ENCODE results near the gene TAOK1. TPM values are rescaled to one million over a fixed set of nuclear protein-coding genes. Genes with fewer than 3 reads are reported as not detected.
A peak's percentile ranks its signal among the peaks of the same experiment; 100 is the strongest.
"Not testable (repeated sequence)": the region's sequence is repeated elsewhere in the genome, so short reads cannot be mapped to it uniquely, and the experiment has no call there.

TAOK1 gene
- total RNA-seq, 2 experiments from 2014 or later = 46.5 to 47.7 TPM

- DNase-seq = no peak
- H3K4me3 Mint-ChIP-seq = no peak overlapping the region
- no peaks in the 10 kb centered on the region for H3K4me1 Mint-ChIP-seq
- H3K27me3 Mint-ChIP-seq = no peaks in the 10 kb centered on the region
- CTCF ChIA-PET = interaction anchor here (0.6 to 2.0 kb wide), 8 partner anchors 10 to 180 kb away, joined by 3 to 6 read pairs (median 4); no protein-coding TSS in a partner anchor
- H3K9me3 Mint-ChIP-seq = no peaks in the 10 kb centered on the region
- POLR2A ChIA-PET = interaction anchor here (0.7 kb wide), 1 partner anchor 105 kb away, joined by 3 read pairs; no protein-coding TSS in a partner anchor
- H3K27ac Mint-ChIP-seq = no peak overlapping the region
- H3K36me3 Mint-ChIP-seq (ENCODE audit: low read depth) = peaks cover 28% of the 10 kb centered on the region
Measured at GRCh38 chr17:29533976-29534375, 143.8 kb downstream of the TAOK1 start.

DNA sequence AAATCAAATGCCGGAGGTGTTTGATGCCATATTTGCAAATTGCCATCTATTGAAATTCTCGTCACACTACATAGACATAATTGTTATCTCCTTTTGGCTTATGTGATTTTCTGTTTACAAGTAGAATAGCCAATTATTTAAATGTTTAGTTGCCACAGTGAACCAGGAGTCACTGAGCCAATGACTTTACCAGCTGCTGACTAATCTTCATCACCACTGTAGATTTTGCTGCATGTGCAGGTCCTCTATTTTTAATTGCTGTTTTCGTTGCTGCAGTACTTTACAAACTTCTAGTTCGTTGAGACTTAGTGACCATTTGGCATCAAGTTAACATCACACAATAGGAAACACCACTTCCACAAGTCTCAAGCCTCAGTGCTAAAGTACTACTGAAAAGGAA lies 153.9 kb downstream of the TAOK1 start:
- POLR2A ChIA-PET = no interaction called here
- Mint-ChIP-seq H3K4me1 (peaks cover 4% of the 10 kb centered on the region), H3K4me3 (no peak overlapping the region)

DNA sequence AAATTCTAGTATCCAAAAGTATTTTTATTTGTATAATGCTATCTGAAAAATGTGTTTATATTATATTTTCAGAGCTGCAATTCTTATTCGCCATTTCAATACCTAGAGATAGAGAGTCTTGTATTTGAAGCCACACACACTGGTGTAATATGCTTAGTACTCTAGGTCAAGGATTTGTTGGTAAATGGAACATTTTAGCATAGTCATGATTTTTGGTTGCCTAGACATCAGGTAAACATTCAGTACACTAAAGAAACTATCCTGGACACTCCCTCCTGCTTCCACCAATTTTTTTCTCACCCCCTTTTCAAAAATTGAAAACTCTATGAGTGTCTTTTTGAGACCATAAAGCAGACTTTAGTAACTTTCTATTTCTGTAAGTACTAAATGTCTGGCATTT lies 155.9 kb downstream of the TAOK1 start:
- Mint-ChIP-seq H3K4me1 (peaks cover 7% of the 10 kb centered on the region), H3K4me3 (no peak overlapping the region), H3K27ac (no peak overlapping the region), H3K27me3 (no peaks in the 10 kb centered on the region), H3K36me3 (ENCODE audit: low read depth) (peaks cover 25% of the 10 kb centered on the region), H3K9me3 (no peaks in the 10 kb centered on the region)
- no peak for DNase-seq
- POLR2A ChIA-PET = no interaction called here
- CTCF ChIA-PET = interaction anchor here (1.1 kb wide), 1 partner anchor 176 kb away, joined by 3 read pairs; no protein-coding TSS in a partner anchor

More for the DNA sequence above, 153.9 kb downstream of the TAOK1 start:
- DNase-seq = no peak
- CTCF ChIA-PET = interaction anchor here (0.6 to 1.3 kb wide), 2 partner anchors 73 to 698 kb away, joined by 3 read pairs; no protein-coding TSS in a partner anchor
- Mint-ChIP-seq H3K36me3 (ENCODE audit: low read depth) (peaks cover 29% of the 10 kb centered on the region), H3K27me3 (no peaks in the 10 kb centered on the region), H3K27ac (no peak overlapping the region), H3K9me3 (no peaks in the 10 kb centered on the region)

DNA sequence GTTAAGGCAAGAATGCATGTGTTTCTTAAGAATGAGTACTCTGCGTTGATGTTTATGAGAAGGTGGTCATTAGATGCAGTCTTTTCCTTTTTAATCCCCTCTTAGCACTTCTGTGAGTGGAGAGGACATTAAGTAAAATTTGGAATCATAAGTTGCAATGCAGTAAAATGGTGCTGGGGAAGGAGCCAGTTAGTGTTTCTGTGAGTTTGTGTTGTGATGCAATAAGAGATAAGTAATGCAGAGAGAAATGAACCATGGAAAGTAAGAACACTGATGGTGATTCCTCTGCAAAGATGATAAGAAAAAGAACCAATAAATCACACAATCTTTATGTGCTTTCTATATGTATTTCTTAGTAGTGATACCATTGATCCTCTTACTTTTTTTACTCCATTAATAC lies 156.7 kb downstream of the TAOK1 start:
- H3K27me3 Mint-ChIP-seq = no peaks in the 10 kb centered on the region
- POLR2A ChIA-PET = no interaction called here
- H3K36me3 Mint-ChIP-seq (ENCODE audit: low read depth) = peaks cover 25% of the 10 kb centered on the region
- no peak overlapping the region for H3K4me3 Mint-ChIP-seq
- H3K27ac Mint-ChIP-seq = no peak overlapping the region
- no peaks in the 10 kb centered on the region for H3K9me3 Mint-ChIP-seq
- CTCF ChIA-PET = interaction anchor here (0.5 kb wide), 1 partner anchor 336 kb away, joined by 3 read pairs; no protein-coding TSS in a partner anchor
- peaks cover 7% of the 10 kb centered on the region for H3K4me1 Mint-ChIP-seq
- DNase-seq = no peak

DNA sequence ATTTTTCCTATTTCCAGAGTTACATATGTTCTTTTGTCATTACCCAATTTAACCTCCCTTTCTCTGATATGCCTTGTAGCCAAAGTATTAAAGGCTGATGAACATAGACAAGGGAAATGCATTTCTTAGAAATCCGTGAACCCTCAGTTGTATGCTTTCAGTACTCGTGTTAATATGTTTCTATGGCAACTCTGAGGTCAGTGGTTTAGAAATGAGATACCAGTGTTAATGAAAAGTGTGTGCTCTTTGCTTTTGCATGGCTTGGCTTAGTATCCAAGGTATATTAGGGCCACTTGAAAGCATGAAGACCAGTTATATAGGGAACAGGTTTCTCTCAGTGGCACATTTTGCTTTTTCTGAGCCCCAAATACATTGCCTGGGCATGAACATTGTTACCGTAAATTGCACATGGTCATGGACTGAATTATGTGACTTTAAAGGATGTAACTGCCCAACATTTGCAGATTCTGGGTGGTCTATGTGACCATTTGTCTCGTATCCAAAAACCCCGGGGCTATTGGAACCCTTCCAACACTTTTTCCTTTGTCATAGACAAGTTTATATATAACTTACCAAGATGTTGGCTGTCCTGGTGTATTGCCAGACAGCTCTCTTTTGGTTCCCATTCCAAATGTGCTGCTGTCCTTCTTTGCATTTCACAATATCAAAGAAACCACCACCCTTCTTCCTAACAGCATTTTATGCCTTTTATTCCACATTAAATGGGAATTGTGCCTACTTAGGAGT lies 159.2 kb downstream of the TAOK1 start:
- Mint-ChIP-seq H3K4me3 (no peak overlapping the region), H3K9me3 (no peaks in the 10 kb centered on the region), H3K4me1 (peaks cover 7% of the 10 kb centered on the region), H3K27me3 (no peaks in the 10 kb centered on the region), H3K27ac (no peak overlapping the region), H3K36me3 (ENCODE audit: low read depth) (peaks cover 9% of the 10 kb centered on the region)
- ChIA-PET POLR2A (no interaction called here), CTCF (interaction anchor here (0.5 to 1.1 kb wide), 2 partner anchors 18 to 44 kb away, joined by 3 read pairs; partner anchors contain the start of gene ABHD15)
- DNase-seq = no peak

- Mint-ChIP-seq H3K36me3 (ENCODE audit: low read depth) (peaks cover 5% of the 10 kb centered on the region), H3K4me3 (no peak overlapping the region), H3K4me1 (peaks cover 22% of the 10 kb centered on the region), H3K27ac (no peak overlapping the region), H3K27me3 (no peaks in the 10 kb centered on the region), H3K9me3 (no peaks in the 10 kb centered on the region)
- CTCF ChIA-PET = interaction anchor here (1.2 to 1.6 kb wide), 3 partner anchors 10 to 20 kb away, joined by 4 to 10 read pairs (median 4); partner anchors contain the start of genes ABHD15 and TP53I13
- POLR2A ChIA-PET = no interaction called here
- DNase-seq = no peak
Measured at GRCh38 chr17:29555840-29556239, 165.7 kb downstream of the TAOK1 start.

GRCh38 chr17:29557085-29557738 lies 167.0 kb downstream of the TAOK1 start:
- ChIA-PET POLR2A (interaction anchor here (0.7 kb wide), 1 partner anchor 10 kb away, joined by 3 read pairs; the partner anchor contains the start of gene ABHD15), CTCF (interaction anchor here (0.6 to 1.6 kb wide), 5 partner anchors 9 to 423 kb away, joined by 3 to 10 read pairs (median 3); partner anchors contain the start of gene ABHD15)
- H3K27me3 Mint-ChIP-seq = no peaks in the 10 kb centered on the region
- H3K4me3 Mint-ChIP-seq = no peak overlapping the region
- DNase-seq = no peak
- peaks cover 25% of the 10 kb centered on the region for H3K4me1 Mint-ChIP-seq
- H3K36me3 Mint-ChIP-seq (ENCODE audit: low read depth) = peaks cover 15% of the 10 kb centered on the region
- no peaks in the 10 kb centered on the region for H3K9me3 Mint-ChIP-seq
- H3K27ac Mint-ChIP-seq = no peak overlapping the region

DNA sequence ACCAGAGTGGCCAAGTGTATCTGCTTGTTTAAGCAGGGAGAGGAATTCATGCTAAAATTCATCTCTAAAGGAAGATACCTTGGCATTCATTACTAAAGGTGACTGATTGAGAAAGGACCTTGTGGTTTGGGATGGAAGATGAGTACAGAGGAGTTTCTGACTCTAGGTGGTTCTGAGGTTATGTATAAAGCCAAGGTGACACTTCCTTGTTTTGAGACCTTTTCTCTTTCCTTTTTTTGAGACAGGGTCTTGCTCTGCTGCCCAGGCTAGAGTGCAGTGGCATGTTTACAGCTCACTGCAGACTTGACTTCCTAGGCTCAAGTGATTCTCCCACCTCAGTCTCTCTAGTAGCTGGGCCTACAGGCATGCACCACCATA lies 167.6 kb downstream of the TAOK1 start:
- Mint-ChIP-seq H3K27ac (peak overlapping the region; percentile 46), H3K4me3 (no peak overlapping the region), H3K27me3 (no peaks in the 10 kb centered on the region), H3K4me1 (peaks cover 28% of the 10 kb centered on the region), H3K36me3 (ENCODE audit: low read depth) (peaks cover 19% of the 10 kb centered on the region), H3K9me3 (no peaks in the 10 kb centered on the region)
- POLR2A ChIA-PET = interaction anchor here (0.7 kb wide), 1 partner anchor 9 kb away, joined by 3 read pairs; the partner anchor contains the start of gene ABHD15
- DNase-seq = no peak
- CTCF ChIA-PET = interaction anchor here (0.6 kb wide), 1 partner anchor 423 kb away, joined by 3 read pairs; no protein-coding TSS in a partner anchor

DNA sequence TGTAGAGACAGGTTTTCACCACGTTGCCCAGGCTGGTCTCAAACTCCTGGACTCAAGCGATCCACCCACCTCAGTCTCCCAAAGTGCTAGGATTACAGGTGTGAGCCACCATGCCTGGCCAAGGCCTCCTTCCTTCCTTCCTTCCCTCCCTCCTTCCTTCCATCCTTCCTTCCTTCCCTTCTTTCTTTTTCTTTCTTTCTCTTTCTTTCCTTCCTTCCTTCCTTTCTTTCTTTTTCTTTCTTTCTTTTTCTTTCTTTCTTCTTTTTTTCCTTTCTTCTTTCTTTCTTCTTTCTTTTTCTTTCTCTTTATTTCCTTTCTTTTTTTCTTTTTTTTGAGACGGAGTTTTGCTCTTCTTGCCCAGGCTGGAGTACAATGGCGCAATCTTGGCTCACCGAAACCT lies 168.0 kb downstream of the TAOK1 start:
- POLR2A ChIA-PET = interaction anchor here (0.7 kb wide), 1 partner anchor 9 kb away, joined by 3 read pairs; the partner anchor contains the start of gene ABHD15
- not testable (repeated sequence) for DNase-seq, H3K4me3 Mint-ChIP-seq, H3K27me3 Mint-ChIP-seq, H3K27ac Mint-ChIP-seq, H3K9me3 Mint-ChIP-seq
- H3K4me1 Mint-ChIP-seq = peaks cover 31% of the 10 kb centered on the region
- H3K36me3 Mint-ChIP-seq (ENCODE audit: low read depth) = peaks cover 21% of the 10 kb centered on the region
- CTCF ChIA-PET = interaction anchor here (0.7 kb wide), 1 partner anchor 366 kb away, joined by 6 read pairs; no protein-coding TSS in a partner anchor

DNA sequence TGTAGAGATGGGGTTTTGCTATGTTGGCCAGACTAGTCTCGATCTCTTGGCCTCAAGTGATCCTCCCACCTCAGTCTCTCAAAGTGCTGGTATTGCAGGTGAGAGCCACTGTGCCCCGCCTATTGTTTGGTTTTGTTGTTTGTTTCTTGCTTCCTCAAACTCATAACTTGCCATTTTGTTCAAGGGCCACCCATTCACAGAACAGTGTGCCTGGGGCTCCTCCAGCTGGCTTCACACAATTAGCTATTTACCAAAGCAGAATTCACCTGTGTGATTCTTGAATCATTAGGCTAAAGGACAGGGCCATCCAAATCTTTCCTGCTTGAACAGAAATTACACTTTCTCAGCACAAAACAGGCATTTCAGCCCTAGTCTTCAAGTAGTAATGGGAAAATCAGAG lies 169.5 kb downstream of the TAOK1 start:
- ChIA-PET CTCF (interaction anchor here (1.0 kb wide), 1 partner anchor 185 kb away, joined by 3 read pairs; no protein-coding TSS in a partner anchor), POLR2A (no interaction called here)
- Mint-ChIP-seq H3K27ac (no peak overlapping the region), H3K9me3 (no peaks in the 10 kb centered on the region), H3K36me3 (ENCODE audit: low read depth) (peaks cover 26% of the 10 kb centered on the region), H3K4me3 (no peak overlapping the region), H3K4me1 (peaks cover 40% of the 10 kb centered on the region), H3K27me3 (no peaks in the 10 kb centered on the region)
- no peak for DNase-seq

DNA sequence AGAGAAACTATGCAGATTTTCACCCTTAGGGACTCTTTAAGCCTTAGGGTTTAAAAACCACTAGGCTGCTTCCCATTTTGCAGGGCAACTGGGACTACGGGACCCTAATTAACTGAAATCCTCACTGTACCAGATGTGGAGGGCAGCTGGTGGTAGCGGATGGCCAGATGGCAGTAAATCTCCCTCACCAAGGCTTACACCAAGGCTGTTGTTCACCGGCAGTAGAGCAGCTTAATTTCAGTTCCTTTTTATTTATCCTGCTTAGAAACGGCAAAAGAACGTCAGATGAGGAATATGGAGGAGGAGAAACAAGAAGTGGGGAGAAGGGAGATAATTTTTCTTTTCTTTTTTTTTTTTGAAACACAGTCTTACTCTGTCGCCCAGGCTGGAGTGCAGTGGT lies 170.2 kb downstream of the TAOK1 start:
- ChIA-PET CTCF (interaction anchor here (0.6 to 1.4 kb wide), 3 partner anchors 57 to 915 kb away, joined by 3 to 4 read pairs (median 4); partner anchors contain the start of gene BLTP2), POLR2A (no interaction called here)
- H3K4me3 Mint-ChIP-seq = no peak overlapping the region
- no peaks in the 10 kb centered on the region for H3K9me3 Mint-ChIP-seq
- H3K27ac Mint-ChIP-seq = no peak overlapping the region
- DNase-seq = no peak
- H3K27me3 Mint-ChIP-seq = no peaks in the 10 kb centered on the region
- peaks cover 43% of the 10 kb centered on the region for H3K4me1 Mint-ChIP-seq
- peaks cover 28% of the 10 kb centered on the region for H3K36me3 Mint-ChIP-seq (ENCODE audit: low read depth)

DNA sequence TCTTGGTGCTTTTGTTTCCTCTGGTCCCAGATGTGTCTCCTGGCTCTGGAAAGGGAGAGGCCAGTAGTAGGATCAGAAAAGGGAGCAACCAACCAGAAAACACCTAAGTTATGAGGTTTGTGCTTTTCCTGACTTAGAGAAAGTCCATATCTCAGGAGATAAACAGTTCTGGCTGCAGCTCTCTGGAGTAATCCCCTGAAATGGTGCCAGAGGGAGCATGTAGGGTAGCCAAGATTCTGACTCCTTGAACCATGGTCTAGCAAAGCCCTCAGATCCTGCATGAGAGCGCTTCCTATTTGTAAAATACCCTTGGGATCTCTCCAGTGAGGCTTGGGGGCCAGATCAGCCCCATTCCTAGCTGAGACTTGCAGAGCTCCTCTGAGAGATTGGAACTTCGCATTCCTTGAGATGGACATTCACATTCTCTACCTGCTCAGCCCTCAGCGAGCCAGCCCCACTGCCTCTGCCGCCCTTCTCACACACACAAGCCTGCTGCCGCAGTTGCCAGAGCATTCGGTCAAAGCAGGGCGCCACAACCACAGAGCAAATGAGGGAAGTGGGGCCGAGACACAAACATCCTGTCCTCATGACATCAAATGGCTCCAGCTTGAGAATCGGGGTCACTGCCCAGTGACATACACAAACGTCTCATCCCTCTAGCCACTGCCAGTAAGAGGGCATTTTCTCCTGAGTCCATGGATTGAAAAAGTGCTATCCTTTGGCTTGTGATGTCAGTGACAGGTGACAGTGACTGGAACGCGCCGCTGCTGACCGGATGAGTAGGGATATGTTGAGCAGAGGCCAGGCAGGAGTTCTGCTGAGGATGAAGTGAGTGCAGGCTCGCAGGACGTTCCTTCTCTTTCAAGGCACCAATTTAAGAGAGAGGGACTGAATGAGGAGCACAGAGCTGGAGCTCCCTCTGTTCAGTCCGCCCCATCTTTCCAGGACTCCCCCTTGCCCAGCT lies 171.7 kb downstream of the TAOK1 start:
- H3K27me3 Mint-ChIP-seq = no peaks in the 10 kb centered on the region
- no peak overlapping the region for H3K4me3 Mint-ChIP-seq
- no peak for DNase-seq
- no peak overlapping the region for H3K27ac Mint-ChIP-seq
- CTCF ChIA-PET = interaction anchor here (0.6 to 1.6 kb wide), 4 partner anchors 11 to 503 kb away, joined by 3 to 4 read pairs (median 4); no protein-coding TSS in a partner anchor
- H3K9me3 Mint-ChIP-seq = no peaks in the 10 kb centered on the region
- POLR2A ChIA-PET = no interaction called here
- peaks cover 28% of the 10 kb centered on the region for H3K36me3 Mint-ChIP-seq (ENCODE audit: low read depth)
- H3K4me1 Mint-ChIP-seq = peaks cover 50% of the 10 kb centered on the region

All from activated CD4-positive, alpha-beta T cell treated with anti-CD3 and anti-CD28 coated beads, Interleukin-2, amount 10 ng/mL, durations not matched to agents 7 days and 5 days (primary cell).